Measurements from ENCODE around the gene CNIH2.
"Not testable (repeated sequence)": the region's sequence is repeated elsewhere in the genome, so short reads cannot be mapped to it uniquely, and the experiment has no call there.

Gene CNIH2

DNA sequence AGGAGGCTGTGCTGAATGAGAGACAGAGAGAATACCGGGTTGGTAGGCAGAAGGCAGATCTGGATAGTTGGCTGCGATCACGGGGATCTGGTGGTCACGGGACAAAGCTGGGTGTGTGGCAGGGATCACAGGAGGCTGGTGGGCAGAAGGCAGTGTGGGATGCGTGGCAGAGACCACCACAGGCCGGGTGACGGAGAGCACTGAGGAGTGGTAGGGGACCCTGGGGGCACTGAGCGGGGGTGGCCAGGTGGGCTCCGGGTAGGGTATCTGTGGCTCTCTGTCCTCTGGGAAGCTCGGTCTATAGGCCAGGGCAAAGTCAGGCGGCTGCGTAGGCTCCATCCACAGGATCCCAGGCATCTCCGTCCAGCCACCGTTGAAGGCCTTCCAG lies 37.5 kb downstream of the CNIH2 start:
- no peak for DNase-seq (ENCODE audit: low read depth)

DNA sequence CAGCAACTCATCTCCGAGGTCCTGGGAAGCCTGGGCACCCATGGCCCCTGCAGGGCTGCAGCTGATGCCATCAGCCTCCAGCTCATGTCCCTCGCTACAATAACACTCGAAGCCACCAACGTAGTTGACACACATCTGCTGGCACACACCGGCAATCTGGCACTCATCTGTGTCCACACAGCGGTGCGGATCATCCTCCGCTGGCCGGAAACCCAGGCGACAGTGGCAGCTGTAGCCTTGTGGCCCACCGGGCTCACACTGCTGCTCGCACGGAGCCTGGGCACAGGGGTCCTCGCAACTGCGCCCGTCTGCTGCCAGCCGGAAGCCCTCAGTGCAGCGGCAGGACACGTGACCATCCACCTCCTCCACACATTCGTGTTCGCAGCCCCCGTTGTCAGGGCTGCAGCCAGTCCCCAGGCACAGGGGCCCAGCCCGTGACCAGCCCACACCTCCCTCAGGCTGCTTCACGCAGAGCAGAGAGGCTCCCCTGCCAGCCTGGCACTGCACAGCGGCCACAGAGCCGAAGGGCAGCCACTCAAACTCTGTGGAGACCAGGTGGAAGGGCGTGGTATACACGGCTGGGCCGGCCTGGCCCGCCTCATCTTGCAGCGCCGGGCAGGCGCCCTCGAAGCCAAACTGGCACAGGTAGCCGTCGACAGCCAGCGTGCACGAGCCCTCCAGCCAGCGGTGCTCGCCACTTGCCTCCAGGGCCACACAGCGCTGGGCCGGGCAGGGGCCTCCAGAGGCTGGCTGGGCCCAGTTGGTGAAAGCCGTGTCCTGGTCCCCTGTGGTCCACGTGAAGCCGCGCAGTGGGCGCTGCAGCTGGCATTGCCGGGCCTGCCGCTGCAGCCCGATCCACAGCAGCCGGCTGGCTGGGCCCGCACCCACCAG lies 38.2 kb downstream of the CNIH2 start:
- no peak for DNase-seq (ENCODE audit: low read depth)

DNA sequence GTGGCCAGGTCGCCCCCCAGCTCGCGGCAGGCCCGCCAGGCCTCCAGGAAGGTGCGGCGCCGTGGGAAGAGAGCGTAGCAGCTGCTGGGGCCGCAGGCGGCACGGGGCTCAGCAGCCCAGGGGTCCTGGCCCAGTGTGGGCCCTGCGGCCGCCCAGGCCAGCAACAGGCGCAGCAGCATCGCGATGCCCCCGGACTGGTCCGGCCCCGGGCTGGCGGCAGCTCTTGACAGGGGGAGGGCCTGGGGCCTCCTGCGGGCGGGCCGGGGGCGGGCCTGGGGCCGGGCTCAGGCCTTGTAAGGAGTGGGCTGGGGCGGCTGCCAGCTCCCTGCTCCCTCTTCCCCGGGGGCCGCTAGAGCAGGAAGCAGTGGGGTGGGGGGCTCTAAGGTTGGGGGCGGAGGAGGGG lies 38.9 kb downstream of the CNIH2 start, which contains the start of gene CD248:
CD248 (minus strand) TSS at position 196 of the 403 bp plus-strand sequence; CDS start at position 179, 17 bp downstream.
- DNase-seq (ENCODE audit: low read depth) = no peak

DNA sequence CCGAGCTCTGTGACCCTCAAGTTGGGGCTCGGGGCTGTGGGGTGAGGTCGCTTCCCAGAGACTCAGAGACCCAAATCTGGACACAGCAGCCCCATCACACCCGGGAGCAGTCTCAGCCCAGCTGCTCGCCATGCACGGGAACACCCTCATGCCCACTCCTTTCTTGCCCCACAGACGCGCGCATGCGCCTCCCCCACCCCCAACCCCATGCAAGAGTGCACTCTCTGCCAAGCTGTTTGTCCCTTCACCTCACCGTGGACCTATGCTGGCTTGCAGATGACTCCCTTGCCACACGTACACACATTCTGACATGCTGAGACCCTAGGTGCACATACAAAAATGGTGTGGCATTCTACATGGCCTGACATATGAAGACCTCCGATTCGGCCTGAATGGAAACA lies 39.3 kb downstream of the CNIH2 start:
- DNase-seq (ENCODE audit: low read depth) = no peak

DNA sequence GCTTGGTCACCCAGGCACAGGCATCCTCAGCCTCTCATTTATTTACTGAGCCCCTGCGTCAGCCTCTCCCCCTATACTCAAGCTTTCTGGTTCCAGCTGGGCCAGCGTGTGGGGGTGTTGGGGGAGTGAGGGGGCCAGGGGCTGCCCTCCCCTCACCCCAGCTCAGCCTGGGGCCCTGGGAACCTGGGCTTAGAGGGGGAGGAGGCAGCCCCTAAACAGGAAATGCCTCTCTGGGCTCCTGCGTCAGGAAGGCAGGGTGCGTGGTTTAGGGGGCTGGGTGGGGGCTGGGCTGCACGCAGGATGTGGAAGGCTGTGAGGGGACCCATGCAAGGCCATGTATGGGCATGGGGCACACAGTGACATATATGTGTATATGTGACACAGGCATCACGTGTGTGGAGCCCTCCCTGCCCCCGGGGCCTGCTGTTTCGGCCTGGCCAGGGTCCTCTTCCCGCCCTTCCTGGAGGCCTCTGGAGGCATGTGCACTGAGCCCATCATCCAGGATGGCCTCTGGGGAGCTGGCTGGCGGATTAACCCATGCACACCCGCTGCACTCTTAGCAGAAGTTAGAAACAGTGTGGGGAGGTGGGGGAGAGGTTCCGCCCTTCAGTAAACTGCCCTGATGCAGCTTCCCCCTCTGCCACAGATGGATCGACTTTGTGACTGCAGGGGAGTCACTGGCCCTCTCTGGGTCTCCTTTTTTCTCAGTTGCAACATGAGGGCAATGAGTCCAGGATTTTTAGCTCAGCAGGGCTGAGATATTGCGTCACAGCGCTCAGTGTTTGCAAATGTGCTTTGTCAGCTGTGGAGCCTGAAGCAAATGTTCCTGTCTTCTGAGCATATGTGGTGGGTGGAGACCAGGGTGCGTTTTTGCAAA lies 40.0 kb downstream of the CNIH2 start:
- no peak for DNase-seq (ENCODE audit: low read depth)

DNA sequence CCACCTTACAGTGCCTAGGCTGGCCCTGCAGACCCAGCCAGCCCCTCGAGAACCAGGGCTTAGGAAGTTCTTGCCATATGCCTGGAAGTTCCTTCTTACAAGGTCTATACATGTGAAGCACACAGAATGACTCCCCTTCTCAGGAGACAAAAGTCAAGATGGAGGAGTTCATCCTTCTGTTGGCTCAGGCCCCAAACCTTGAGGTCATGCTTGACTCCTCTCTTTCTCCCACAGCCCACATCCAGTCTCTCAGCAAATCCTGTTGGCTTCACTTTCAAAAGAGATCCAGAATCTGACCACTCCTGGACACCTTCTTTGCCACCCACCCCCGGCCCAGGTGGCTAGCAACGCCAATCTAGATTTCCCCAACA lies 40.6 kb downstream of the CNIH2 start:
- no peak for DNase-seq (ENCODE audit: low read depth)

DNA sequence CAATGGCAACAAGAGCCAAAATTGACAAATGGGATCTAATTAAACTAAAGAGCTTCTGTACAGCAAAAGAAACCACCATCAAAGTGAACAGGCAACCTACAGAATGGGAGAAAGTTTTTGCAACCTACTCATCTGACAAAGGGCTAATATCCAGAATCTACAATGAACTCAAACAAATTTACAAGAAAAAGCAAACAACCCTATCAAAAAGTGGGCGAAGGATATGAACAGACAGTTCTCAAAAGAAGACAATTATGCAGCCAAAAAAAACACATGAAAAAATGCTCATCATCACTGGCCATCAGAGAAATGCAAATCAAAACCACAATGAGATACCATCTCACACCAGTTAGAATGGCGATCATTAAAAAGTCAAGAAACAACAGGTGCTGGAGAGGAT lies 42.3 kb downstream of the CNIH2 start:
- DNase-seq (ENCODE audit: low read depth) = not testable (repeated sequence)

DNA sequence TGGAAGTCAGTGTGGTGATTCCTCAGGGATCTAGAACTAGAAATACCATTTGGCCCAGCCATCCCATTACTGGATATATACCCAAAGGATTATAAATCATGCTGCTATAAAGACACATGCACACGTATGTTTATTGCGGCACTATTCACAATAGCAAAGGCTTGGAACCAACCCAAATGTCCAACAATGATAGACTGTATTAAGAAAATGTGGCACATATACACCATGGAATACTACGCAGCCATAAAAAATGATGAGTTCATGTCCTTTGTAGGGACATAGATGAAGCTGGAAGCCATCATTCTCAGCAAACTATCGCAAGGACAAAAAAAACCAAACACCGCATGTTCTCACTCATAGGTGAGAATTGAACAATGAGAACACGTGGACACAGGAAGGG lies 42.8 kb downstream of the CNIH2 start:
- DNase-seq (ENCODE audit: low read depth) = not testable (repeated sequence)

DNA sequence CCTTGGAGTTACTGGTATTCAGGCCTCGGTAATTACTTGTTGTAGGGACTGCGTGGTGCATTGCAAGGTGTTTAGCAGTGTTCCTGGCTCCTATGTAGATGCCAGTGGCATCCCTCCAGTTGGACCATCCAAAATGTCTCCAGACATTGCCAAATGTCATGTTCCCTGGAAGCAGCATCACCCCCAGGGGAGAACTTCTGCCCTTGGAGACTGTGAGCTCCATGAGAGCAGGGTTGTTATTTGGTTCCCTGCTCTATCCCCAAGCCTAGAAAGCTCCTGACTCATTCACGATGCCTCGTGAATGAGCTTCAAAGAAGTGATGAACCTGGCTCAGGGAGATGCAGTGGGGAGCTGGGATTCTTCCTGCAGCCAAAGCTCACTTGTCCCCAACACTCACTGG lies 43.6 kb downstream of the CNIH2 start:
- no peak for DNase-seq (ENCODE audit: low read depth)

DNA sequence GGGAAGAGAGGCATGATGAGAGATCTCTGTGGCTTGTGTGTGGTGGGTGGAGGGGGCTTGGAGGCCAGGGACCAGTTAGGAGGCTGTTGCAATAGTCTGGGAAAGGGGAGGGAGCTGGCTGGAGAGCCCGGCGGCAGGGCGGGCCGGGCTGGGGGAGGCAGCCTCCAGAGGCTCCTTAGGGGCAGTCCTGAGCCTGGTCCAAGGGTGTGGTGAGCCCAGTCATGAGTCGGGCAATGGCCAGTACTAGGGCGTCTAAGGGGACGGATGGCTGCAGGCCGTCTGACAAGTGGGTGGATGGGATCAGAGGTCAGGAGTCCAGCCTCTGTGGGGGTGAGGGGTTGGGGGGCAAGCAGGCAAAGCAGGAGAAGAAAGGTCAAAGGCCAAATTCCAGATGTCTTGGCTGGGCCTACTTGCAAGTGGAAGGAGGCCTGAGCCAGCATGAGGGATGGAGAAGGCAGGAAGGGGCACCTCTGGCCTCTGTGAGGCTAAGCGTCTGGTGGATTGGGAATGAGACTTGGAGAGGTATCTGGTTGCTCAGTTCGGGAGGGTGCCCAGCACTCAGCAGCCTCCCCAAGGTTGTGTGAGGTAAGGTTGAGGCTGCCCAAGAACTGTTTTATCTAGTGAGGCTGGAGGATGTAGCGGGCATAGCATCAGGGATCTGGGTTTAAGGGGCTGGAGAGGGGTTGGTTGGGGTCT lies 44.9 kb downstream of the CNIH2 start:
- no peak for DNase-seq (ENCODE audit: low read depth)

DNA sequence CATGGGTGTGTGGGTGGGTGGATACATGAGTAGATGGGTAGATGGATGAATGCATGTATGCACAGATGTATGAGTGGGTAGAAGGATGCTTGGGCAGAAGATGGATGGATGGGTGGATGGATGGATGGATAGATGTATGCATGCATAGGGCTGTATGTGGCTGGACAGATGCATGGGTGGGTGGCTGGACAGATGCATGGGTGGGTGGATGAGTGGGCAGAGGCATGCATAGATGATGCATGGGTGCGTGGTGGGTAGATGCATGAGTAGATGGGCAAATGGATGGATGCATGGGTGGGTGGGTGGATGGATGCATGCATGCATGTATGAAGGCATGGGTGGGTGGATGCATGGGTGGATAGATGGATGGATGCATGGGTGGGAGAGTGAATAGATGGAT lies 45.7 kb downstream of the CNIH2 start:
- DNase-seq (ENCODE audit: low read depth) = no peak

DNA sequence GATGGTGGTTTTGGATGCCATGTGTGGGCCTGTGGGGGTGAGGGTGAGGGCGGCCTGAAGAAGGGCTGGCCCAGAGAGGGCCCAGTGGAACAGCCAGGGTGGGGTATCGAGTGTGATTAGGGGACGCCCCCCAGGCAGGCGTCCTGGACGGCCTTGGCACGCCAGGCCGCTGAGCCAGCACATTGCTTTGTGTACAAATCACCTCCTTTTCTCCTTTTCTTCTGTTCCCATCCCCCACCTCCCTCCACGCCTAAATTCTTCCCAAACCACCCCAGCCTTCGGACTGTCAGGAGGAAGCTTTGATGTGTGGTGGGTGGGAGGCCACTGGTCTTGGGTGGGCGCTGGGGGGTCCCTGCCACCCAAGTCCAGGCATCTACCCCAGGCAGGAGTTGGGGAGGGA lies 46.7 kb downstream of the CNIH2 start:
- DNase-seq (ENCODE audit: low read depth) = no peak

DNA sequence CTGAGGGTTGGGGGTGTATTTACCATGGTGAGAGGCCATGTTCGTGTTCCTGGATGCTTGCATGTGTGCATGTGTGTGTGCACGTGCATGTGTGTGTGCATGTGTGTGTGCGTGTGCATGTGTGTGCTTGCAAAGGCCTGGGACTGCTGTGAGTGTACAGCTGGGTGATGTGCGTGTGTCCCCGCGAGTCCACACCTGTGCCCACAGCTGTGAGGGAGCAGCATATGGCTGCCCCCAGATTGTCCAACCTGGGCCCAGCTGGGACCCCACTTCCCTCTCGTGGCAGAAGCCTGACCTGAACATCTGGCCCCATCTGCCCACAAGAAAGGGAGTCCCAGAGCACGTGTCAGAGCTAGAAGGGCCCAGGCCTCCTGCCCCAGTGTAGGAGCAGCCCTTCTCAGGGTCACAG lies 47.3 kb downstream of the CNIH2 start:
- DNase-seq (ENCODE audit: low read depth) = no peak

DNA sequence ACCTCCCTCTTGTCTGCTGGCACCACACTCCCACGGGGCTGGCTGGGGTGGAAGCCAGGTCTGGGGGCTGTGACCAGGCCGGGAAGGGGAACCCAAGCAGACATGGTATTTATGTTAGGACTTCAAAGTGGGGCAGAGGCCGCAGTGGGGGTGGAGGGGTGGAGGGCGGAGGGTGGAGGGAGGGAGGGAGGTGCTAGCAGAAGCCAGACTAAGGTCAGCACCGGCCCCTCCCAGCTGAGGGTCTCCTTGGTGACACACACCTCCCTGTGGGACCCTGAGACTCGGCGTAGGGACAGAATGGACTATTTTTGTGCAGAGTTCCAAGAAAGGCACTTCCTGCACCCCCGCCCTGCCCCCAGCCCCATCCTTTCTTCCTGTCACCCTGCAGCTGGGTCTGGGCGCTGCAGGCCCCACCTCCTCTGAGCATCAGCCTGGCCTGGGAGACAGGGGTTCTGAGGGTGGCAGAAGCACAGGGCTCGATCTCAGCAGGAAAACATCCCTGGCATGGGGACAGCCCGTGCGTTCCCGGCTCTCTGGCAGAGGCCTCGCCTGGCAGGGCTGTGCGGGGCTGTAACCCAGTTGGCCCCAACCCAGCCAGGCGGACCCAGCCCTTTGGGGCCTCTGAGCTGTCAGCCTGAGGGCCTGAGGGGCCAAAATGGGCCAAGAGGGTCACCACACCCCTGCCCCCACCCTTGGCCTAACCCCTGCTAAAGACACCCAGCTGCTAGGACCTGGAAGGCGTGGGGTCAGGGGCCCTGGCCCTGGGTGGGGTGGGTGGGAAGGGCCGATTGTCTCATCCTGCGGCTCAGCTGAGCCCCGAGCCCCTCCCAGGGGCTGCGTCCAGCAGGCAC lies 48.5 kb downstream of the CNIH2 start:
- no peak for DNase-seq (ENCODE audit: low read depth)

DNA sequence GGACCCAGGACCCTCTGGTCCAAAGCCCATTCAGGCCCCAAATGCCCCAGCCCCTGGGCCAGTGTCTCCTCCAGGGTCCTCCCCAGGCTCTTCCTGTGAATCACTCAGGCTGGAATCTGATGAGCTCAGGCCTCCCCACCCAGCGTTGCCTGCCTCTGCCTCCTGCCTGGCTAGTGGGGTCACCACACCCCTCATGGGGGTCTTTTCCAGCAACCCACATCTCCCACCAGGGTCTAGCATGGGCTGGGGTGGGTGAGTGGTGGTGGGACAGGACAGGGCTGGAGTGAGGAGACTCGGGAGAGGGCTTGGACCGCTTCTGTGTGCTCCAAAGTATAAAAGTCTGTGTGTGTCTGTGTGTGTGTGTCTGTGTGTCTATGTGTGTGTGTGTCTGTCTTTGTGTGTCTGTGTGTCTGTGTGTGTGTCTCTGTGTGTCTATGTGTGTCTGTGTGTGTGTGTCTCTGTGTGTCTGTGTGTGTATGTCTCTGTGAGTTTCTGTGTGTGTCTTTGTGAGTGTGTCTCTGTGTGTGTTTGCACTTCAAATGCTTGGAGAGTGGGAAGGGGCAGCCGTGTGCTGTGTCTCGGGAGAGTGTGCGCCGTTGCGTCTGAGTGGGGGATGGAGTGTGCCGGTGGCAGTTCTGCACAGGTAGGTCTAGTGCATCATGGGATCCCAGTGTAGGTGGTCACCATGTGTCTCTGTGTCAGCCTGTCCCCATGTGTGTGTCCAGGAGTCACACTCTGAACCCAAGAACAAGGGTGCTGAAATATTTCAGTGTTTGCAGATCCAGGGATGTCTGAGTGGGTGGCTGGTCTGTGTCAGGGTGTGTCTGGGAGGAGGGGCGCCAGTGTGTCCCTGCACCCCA lies 49.4 kb downstream of the CNIH2 start:
- DNase-seq (ENCODE audit: low read depth) = no peak

DNA sequence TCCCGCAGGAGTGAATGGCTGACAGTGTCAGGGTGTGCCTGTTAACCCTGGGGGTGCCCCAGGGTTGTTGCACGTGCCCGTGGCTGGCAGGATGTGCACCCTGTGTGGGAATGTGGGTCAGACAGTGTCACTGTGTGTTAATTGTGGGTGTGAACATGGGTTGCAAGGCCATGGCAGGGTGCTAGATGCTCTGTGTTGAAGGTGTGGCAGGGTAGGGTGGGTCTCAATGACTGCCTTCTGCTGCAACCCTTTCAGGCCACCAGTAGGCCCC lies 50.0 kb downstream of the CNIH2 start:
- DNase-seq (ENCODE audit: low read depth) = no peak

DNA sequence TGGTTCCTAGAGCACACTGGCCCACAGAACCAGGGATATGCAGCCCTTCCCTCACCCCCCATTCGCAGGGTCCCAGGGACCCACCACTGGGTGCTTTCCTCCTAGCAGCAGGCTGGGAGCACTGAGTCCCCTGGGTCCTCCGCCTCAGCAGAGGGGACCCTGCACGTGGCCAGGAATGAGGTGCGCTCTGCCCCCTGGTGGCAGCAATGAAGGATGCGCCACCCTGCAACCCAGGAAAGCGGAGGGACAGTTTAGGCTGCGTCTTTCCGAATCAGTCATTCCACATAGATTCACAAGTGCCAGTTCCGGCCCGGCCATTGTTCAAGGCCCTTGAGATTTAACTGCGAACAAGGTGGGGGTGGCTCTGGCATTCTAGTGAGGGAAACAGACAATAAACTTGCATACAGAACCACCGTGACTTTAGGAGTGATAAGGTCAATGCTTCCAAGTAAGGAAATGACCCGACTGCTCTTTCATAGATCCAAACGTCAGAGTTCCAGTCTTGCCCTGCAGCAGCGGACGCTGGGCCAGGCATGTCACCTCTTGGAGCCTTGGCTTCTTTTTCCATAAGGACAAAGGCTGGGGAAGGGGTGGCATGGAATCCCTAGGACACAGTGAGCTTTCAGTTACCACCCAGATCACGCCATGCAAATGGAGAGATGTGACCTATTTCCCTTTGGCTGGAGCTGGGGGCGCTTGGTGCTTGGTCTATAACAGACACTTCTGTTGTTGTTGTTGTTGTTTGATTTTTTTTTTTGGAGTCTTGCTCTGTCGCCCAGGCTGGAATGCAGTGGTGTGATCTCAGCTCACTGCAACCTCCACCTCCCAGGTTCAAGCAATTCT lies 50.5 kb downstream of the CNIH2 start:
- no peak for DNase-seq (ENCODE audit: low read depth)

DNA sequence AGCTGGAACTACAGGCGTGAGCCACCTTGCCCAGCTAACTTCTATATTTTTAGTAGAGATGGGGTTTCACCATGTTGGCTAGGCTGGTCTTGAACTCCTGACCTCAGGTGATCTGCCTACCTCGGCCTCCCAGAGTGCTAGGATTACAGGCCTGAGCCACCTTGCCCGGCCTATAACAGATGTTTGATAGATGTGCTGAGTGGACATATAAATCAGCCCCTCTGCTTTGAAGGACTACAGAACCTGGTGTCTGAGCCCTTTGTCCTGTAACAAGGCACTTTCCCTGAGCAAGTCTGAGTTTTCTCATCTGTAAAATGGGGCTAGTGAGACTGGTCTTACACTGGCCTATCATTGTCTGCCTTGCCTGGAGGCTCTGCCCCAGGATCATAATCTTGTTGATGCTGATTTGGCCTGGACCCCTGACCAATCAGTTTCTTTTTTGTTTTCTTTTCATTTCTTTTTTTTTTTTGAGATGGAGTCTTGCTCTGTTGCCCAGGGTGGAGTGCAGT lies 51.2 kb downstream of the CNIH2 start:
- no peak for DNase-seq (ENCODE audit: low read depth)

DNA sequence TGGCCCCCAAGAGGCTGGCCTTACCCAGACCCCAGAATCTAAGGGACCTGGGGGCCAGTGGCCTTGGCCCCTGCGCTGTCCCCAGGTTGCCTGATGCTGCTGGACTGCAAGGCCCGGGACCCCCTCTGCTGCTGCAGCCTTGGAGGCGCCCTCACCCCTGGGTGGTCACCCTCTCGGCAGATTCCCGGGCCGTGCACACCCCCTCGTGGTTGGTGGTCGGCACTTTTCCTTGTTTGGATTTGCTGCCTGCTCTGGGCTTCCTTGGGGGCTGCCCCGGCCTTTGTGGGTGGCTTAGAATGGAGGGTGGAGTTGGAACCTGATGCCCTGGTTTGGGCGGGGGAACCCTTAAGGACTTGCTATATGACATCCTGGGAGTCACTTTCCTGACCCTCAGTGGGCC lies 53.0 kb downstream of the CNIH2 start:
- DNase-seq (ENCODE audit: low read depth) = no peak

Measured in non-pigmented ciliary epithelial cell (primary cell).